Transverse colon (tissue), 4 donors: ENCODE data around the gene PGGT1B. TPM values are rescaled to one million over a fixed set of nuclear protein-coding genes. Genes with fewer than 3 reads are reported as not detected.

Experiments used
- DNase-seq: peaks from one replicate; pipeline ENCODE4 v3.0.0-alpha.2; 2019
- H3K27ac ChIP-seq, 4 donors: fragments of 200-600 bp; sonication (generic); 2 replicates each; pipeline ENCODE4 v1.5.1; 2016 to 2018; ENCODE audit warnings: inconsistent platforms in 4 of 4
- H3K27me3 ChIP-seq: fragments of 200-600 bp; sonication (generic); 2 replicates; pipeline ENCODE4 v1.5.1; 2017; ENCODE audit warnings: inconsistent platforms
- H3K36me3 ChIP-seq, 4 donors: fragments of 200-600 bp; sonication (generic); 2 replicates each; pipeline ENCODE4 v1.5.1; 2017 to 2019; ENCODE audit warnings: inconsistent platforms in 4 of 4
- H3K4me1 ChIP-seq, 4 donors: fragments of 200-600 bp; sonication (generic); 2 replicates each; pipeline ENCODE4 v1.5.1; 2017 to 2020; ENCODE audit warnings: inconsistent platforms in 4 of 4
- H3K4me3 ChIP-seq, 4 donors: fragments of 200-600 bp; sonication (generic); 1 replicate in 1 of 4; 2 replicates in 3 of 4; pipeline versions ENCODE4 v1.5.1 to v1.6.1; 2017 to 2019; ENCODE audit warnings: inconsistent platforms in 4 of 4
- H3K9me3 ChIP-seq, 2 donors: fragments of 200-600 bp; sonication (generic); 2 replicates each; pipeline ENCODE4 v1.5.1; 2017 to 2019; ENCODE audit warnings: inconsistent platforms in 2 of 2
- EP300 ChIP-seq: sonication (generic); formaldehyde crosslinking; IDR thresholded peaks from one replicate; pipeline ENCODE4 v1.6.1; 2017; ENCODE audit warnings: antibody characterized with exemption, low read depth
- POLR2A ChIP-seq: fragments of 450-650 bp; IDR thresholded peaks from one replicate; pipeline ENCODE4 v1.6.1; 2016; ENCODE audit warnings: antibody characterized with exemption, mild to moderate bottlenecking, moderate library complexity
- POLR2AphosphoS5 ChIP-seq, 3 donors: sonication (generic); formaldehyde crosslinking; IDR thresholded peaks; one replicate each; pipeline ENCODE4 v1.6.1; 2016; ENCODE audit warnings: antibody characterized with exemption in 3 of 3
- WGBS, 2 donors: methylation state at CpG; one replicate each; pipeline ENCODE4 v1.1.5; 2018; ENCODE audit warnings: low coverage in 1 of 2; 5-methylcytosine and 5-hydroxymethylcytosine counted together
- in situ Hi-C, 4 donors: fragments of 200-750 bp; cut with MboI; loops; one replicate each; pipeline versions ENCODE4 v1.15.0 to v1.15.1; 2017; ENCODE audit warnings: low sequenced_read_pairs in 3 of 4, low pct_ligation_motif_present in 1 of 4, low pct_unique_long_range_greater_than_20kb in 1 of 4
- intact Hi-C: fragments of 100-400 bp; cut with DNase I; formaldehyde crosslinking; loops from one replicate; pipeline ENCODE4 v1.15.1; 2023; ENCODE audit warnings: low total_unique reads
- total RNA-seq, 4 donors: library from RNA; depleted of rRNA; stranded (reverse); fragments of >200 nt; gene quantifications; one replicate each; pipeline ENCODE4 v1.1.0, GENCODE V29; 2016
- TF ChIP-seq, protein P1 (sequence below), 5 experiments: fragments of 200-600 bp in 3 of 5; fragments of 450-650 bp in 2 of 5; sonication (generic) in 3 of 5; IDR thresholded peaks; 1 replicate in 2 of 5; 2 replicates in 3 of 5; pipeline ENCODE4 v1.5.1; 2016 to 2017; ENCODE audit warnings: antibody characterized with exemption in 5 of 5, inconsistent platforms in 3 of 5, mild to moderate bottlenecking in 2 of 5, moderate library complexity in 1 of 5

Gene PGGT1B
- total RNA-seq, 4 donors from 2014 or later: 3.4 to 26.4 (median 12.8) TPM

DNA sequence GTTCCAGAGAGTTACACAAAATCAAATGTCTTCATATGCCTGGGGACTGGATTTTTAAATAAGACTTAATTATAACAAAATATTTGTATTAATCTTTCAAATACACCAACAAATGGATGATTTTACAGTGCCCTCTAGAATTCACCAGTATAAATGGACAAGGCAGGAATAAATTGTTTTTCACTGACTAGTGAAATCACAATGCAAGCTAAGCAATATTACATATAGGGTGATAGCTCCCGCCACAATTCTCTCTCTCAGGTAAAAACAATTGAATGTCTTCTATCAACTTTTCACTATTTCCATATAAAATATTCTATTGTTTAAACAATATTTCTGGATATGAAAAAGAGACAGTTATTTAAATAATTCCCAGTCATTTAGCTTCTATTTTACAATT is 41.8 kb upstream of the PGGT1B start:
- in situ Hi-C loops (loop anchor here (25.0 kb wide), 2 partner anchors 533 to 758 kb away; partner anchors contain the start of genes AP3S1 (in 2 of the 4) and ATG12 (in 2 of the 4)), intact Hi-C loops (no loop called here)
- 100% methylated on average over 1 of the region's 1 CpG for WGBS, 2 donors

DNA sequence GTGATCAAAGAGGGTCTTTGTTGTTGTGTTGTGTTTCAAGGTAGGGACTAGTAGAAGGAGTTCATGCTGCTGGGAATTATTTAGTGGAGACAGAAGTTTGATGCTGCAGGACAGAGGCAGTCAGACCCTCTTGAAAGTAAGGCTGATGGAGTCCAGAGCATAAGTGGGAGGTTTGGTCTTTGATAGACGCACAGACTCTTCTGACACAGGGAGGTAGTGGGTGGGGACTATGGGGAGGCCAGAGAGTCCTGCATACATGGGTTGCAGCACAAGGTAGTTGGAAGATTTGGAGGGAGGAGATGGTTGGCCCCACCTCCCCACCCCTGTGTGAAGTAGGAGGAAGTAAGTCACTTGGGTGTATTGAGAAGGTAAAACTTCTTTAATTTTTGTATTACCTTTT is 36.1 kb upstream of the PGGT1B start:
- no peak overlapping the region for H3K4me3 ChIP-seq
- no peaks in the 10 kb centered on the region for H3K9me3 ChIP-seq
- peaks cover 0 to 17% (median 12%) of the 10 kb centered on the region in 4 donors for H3K4me1 ChIP-seq
- in situ Hi-C loops (no loop called here), intact Hi-C loops (no loop called here)
- H3K36me3 ChIP-seq: no peaks in the 10 kb centered on the region
- no peaks in the 10 kb centered on the region for H3K27me3 ChIP-seq
- no peak overlapping the region for H3K27ac ChIP-seq
- WGBS, 2 donors: 67 to 76% methylated on average over 1 of the region's 1 CpG
- TF ChIP-seq POLR2A: no peak
- TF ChIP-seq, protein P1, sequence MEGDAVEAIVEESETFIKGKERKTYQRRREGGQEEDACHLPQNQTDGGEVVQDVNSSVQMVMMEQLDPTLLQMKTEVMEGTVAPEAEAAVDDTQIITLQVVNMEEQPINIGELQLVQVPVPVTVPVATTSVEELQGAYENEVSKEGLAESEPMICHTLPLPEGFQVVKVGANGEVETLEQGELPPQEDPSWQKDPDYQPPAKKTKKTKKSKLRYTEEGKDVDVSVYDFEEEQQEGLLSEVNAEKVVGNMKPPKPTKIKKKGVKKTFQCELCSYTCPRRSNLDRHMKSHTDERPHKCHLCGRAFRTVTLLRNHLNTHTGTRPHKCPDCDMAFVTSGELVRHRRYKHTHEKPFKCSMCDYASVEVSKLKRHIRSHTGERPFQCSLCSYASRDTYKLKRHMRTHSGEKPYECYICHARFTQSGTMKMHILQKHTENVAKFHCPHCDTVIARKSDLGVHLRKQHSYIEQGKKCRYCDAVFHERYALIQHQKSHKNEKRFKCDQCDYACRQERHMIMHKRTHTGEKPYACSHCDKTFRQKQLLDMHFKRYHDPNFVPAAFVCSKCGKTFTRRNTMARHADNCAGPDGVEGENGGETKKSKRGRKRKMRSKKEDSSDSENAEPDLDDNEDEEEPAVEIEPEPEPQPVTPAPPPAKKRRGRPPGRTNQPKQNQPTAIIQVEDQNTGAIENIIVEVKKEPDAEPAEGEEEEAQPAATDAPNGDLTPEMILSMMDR (IDR thresholded peaks at IDR 0.05): no peak
- TF ChIP-seq POLR2AphosphoS5 (IDR thresholded peaks at IDR 0.05): no peak
- TF ChIP-seq EP300: no peak
- no peak for DNase-seq

More for the DNA sequence above, 41.8 kb upstream of the PGGT1B start:
- DNase-seq: no peak
- Histone ChIP-seq H3K9me3 (no peaks in the 10 kb centered on the region), H3K36me3 (no peaks in the 10 kb centered on the region), H3K4me1 (peaks cover 0 to 14% (median 6%) of the 10 kb centered on the region in 4 donors), H3K27ac (no peak overlapping the region), H3K27me3 (no peaks in the 10 kb centered on the region), H3K4me3 (no peak overlapping the region)
- TF ChIP-seq POLR2A (no peak), POLR2AphosphoS5 (IDR thresholded peaks at IDR 0.05) (no peak), EP300 (no peak)
- TF ChIP-seq, protein P1 (IDR thresholded peaks at IDR 0.05): no peak

DNA sequence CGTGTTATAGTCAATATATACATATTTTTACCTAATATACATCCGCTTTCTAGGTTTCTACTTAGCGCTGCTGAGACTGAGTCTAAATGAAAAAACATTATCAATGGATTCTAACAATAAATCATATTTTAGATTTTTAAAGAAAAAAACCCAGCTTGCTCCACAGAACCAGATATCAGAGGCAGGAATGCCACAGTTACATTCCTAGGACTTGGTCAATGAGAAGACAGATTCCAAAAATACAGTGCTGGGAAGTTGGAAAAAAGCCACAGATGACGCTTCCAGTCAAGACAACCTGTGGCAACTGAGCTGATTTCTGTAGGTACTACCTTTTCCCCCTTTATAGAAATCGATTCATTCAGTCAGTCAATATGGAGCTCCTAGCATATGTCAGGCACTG is 34.4 kb upstream of the PGGT1B start:
- no peak for TF ChIP-seq EP300
- intact Hi-C loops: no loop called here
- 37 to 50% methylated on average over 2 to 5 of the region's 5 CpGs for WGBS, 2 donors
- in situ Hi-C loops: no loop called here
- H3K36me3 ChIP-seq: no peaks in the 10 kb centered on the region
- H3K4me1 ChIP-seq: peaks cover 0 to 20% (median 15%) of the 10 kb centered on the region in 4 donors
- peak overlapping the region in 2 of 4 donors; percentile 80 to 88 for H3K4me3 ChIP-seq
- no peaks in the 10 kb centered on the region for H3K9me3 ChIP-seq
- peak overlapping the region in 3 of 4 donors; percentile 44 to 87 (median 47) for H3K27ac ChIP-seq
- no peaks in the 10 kb centered on the region for H3K27me3 ChIP-seq
- DNase-seq: no peak

DNA sequence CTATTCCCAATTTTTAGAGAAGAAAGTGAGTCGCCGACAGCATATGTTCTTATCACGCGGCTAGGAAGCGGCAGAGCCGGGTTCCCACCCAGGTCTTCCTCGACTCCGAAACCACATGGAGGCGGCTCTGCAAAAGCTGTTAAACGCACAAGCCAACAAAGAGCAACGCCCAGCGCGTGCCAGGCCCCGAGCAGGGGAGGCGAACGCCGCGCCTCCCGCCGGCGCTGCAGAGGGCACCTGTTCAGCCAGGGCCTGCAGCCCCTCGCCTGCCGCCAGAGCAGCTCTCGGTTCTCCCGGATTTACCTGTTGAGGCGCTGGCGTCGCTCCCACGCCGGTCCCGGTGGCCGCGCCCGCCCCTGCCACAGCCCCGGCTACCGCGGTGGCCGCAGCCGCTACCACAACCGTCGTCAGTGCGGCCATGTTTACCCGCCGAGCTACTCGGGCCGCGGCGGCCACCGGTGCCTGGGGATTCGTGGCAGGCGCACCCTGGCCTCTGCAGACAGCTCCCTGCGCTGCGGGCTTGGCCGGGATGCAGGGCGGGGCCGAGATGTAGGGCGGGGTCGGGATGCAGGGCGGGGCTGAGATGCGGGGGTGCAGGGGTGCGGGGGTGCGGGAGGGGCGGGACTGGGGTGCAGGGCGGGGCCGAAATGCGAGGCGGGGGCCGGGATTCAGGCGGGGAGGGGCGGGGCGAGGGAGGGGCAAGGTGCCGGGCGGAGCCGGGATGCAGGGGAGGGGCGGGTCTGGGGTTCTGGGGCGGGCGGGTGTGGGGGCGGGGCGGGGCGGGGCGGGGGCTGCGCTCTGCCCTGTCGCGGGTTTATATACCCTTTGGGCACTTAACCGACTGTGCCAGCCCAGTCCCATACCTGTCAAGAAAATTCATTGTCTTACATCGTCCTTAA is 33.7 kb upstream of the PGGT1B start, which contains the start of gene CCDC112:
Gene CCDC112 (minus strand): TSS at position 531 of the 899 bp plus-strand sequence. CDS start 111 bp downstream, at position 420.
- Histone ChIP-seq H3K27ac (peak within 1 kb of the TSS; percentile 84 to 92 (median 86)), H3K4me1 (peaks cover 0 to 20% (median 15%) of the 10 kb centered on the region in 4 donors), H3K36me3 (no peaks in the 10 kb centered on the region), H3K4me3 (peak within 1 kb of the TSS; percentile 69 to 88 (median 76)), H3K27me3 (no peaks in the 10 kb centered on the region), H3K9me3 (peaks cover 0 to 4% of the 10 kb centered on the region in 2 donors)
- DNase-seq: peak; percentile 90
- intact Hi-C loops: no loop called here
- TF ChIP-seq, protein P1 (IDR thresholded peaks at IDR 0.05): no peak
- TF ChIP-seq EP300 (no peak), POLR2AphosphoS5 (IDR thresholded peaks at IDR 0.05) (peak; percentile 66 to 89 (median 70)), POLR2A (peak; percentile 81)
- in situ Hi-C loops: no loop called here
- WGBS, 2 donors: 1% methylated on average over 40 of the region's 86 CpGs; no CpG with 5 or more reads in 1 of the 2 donors
